GM19023 (cell line): Measurements from ENCODE around the gene PSME3.
"Not testable (repeated sequence)": the region's sequence is repeated elsewhere in the genome, so short reads cannot be mapped to it uniquely, and the experiment has no call there.

Experiments
- ATAC-seq: cut with Tn5 transposase; IDR thresholded peaks from one replicate; pipeline ENCODE4 v1.9.1; 2021; ENCODE audit warnings: mild to moderate bottlenecking, moderate library complexity; ENCODE audit not compliant: unreplicated experiment

The PSME3 gene

GRCh38 chr17:42849031-42849430, 15.8 kb downstream of the PSME3 start:
- no peak for ATAC-seq

GRCh38 chr17:42849451-42850181, 16.4 kb downstream of the PSME3 start:
- ATAC-seq = no peak

GRCh38 chr17:42850954-42851353, 17.8 kb downstream of the PSME3 start, which contains the start of gene AOC3:
Gene AOC3, plus strand, starts transcription at chr17:42851199. Its CDS starts 145 bp downstream, at chr17:42851344.
- ATAC-seq = no peak

GRCh38 chr17:42851371-42852240, 18.4 kb downstream of the PSME3 start:
- ATAC-seq = not testable (repeated sequence)

GRCh38 chr17:42852351-42852750, 19.2 kb downstream of the PSME3 start:
- no peak for ATAC-seq

- ATAC-seq = no peak
Measured at GRCh38 chr17:42853004-42853403, 19.8 kb downstream of the PSME3 start.

GRCh38 chr17:42853597-42853967, 20.4 kb downstream of the PSME3 start:
- ATAC-seq = no peak

- ATAC-seq = no peak
Measured at GRCh38 chr17:42853968-42854790, 21.0 kb downstream of the PSME3 start.

GRCh38 chr17:42855048-42855596, 21.9 kb downstream of the PSME3 start:
- no peak for ATAC-seq

- not testable (repeated sequence) for ATAC-seq
Measured at GRCh38 chr17:42856093-42856492, 22.9 kb downstream of the PSME3 start.

- ATAC-seq = not testable (repeated sequence)
Measured at GRCh38 chr17:42856516-42856915, 23.3 kb downstream of the PSME3 start.

- ATAC-seq = no peak
Measured at GRCh38 chr17:42857389-42857788, 24.2 kb downstream of the PSME3 start.

- ATAC-seq = no peak
Measured at GRCh38 chr17:42865638-42866094, 32.5 kb downstream of the PSME3 start.

GRCh38 chr17:42866216-42866615, 33.0 kb downstream of the PSME3 start:
- ATAC-seq = no peak

- ATAC-seq = no peak
Measured at GRCh38 chr17:42866631-42867575, 33.7 kb downstream of the PSME3 start.

- not testable (repeated sequence) for ATAC-seq
Measured at GRCh38 chr17:42867694-42868261, 34.6 kb downstream of the PSME3 start.

GRCh38 chr17:42868338-42868737, 35.1 kb downstream of the PSME3 start:
- ATAC-seq = no peak

GRCh38 chr17:42871647-42872046, 38.5 kb downstream of the PSME3 start:
- ATAC-seq = no peak

GRCh38 chr17:42872251-42872965, 39.2 kb downstream of the PSME3 start:
- no peak for ATAC-seq
